ENCODE measurements around the gene TYMP.
A peak's percentile ranks its signal among the peaks of the same experiment; 100 is the strongest.
"Not testable (repeated sequence)": the region's sequence is repeated elsewhere in the genome, so short reads cannot be mapped to it uniquely, and the experiment has no call there.

Gene TYMP

GRCh38 chr22:50537765-50538164, 8.0 kb upstream of the TYMP start:
- peaks cover 22% of the 10 kb centered on the region for H3K27me3 Mint-ChIP-seq (ENCODE audit: low read depth, poor library complexity)
- TF ChIP-seq, protein P1, sequence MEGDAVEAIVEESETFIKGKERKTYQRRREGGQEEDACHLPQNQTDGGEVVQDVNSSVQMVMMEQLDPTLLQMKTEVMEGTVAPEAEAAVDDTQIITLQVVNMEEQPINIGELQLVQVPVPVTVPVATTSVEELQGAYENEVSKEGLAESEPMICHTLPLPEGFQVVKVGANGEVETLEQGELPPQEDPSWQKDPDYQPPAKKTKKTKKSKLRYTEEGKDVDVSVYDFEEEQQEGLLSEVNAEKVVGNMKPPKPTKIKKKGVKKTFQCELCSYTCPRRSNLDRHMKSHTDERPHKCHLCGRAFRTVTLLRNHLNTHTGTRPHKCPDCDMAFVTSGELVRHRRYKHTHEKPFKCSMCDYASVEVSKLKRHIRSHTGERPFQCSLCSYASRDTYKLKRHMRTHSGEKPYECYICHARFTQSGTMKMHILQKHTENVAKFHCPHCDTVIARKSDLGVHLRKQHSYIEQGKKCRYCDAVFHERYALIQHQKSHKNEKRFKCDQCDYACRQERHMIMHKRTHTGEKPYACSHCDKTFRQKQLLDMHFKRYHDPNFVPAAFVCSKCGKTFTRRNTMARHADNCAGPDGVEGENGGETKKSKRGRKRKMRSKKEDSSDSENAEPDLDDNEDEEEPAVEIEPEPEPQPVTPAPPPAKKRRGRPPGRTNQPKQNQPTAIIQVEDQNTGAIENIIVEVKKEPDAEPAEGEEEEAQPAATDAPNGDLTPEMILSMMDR (IDR thresholded peaks at IDR 0.05): no peak

GRCh38 chr22:50536226-50536625, 6.4 kb upstream of the TYMP start:
- TF ChIP-seq, protein P1 (IDR thresholded peaks at IDR 0.05): no peak
- Mint-ChIP-seq H3K27me3 (ENCODE audit: low read depth, poor library complexity) (peaks cover 27% of the 10 kb centered on the region), H3K36me3 (ENCODE audit: low read depth) (no peaks in the 10 kb centered on the region), H3K4me1 (peaks cover 47% of the 10 kb centered on the region), H3K9me3 (no peaks in the 10 kb centered on the region), H3K27ac (no peak overlapping the region), H3K4me3 (no peak overlapping the region)
- no peak for DNase-seq

More at GRCh38 chr22:50537765-50538164, 8.0 kb upstream of the TYMP start:
- H3K27ac Mint-ChIP-seq: no peak overlapping the region
- no peak overlapping the region for H3K4me3 Mint-ChIP-seq
- no peak for DNase-seq
- H3K36me3 Mint-ChIP-seq (ENCODE audit: low read depth): no peaks in the 10 kb centered on the region
- no peaks in the 10 kb centered on the region for H3K9me3 Mint-ChIP-seq
- H3K4me1 Mint-ChIP-seq: peaks cover 43% of the 10 kb centered on the region

DNA sequence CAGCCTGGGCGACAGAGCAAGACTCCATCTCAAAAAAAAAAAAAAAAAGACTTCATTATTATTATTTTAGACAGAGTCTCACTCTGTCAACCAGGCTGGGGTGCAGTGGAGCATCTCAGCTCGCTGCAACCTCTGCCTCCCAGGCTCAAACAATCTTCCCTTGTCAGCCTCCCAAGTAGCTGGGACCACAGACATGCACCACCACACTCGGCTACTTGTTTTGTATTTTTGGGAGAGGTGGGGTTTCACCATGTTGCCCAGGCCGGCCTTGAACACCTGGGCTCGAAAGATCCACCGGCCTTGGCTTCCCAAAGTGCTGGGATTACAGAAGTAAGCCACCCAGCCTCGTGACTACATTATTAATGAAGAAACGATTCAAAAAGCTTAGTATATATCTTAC, 5.3 kb upstream of the TYMP start:
- Mint-ChIP-seq H3K27me3 (ENCODE audit: low read depth, poor library complexity) (peaks cover 33% of the 10 kb centered on the region), H3K27ac (no peak overlapping the region)

GRCh38 chr22:50533856-50534711, 4.3 kb upstream of the TYMP start:
- DNase-seq; H3K36me3 Mint-ChIP-seq (ENCODE audit: low read depth); H3K9me3 Mint-ChIP-seq: not testable (repeated sequence)
- Mint-ChIP-seq H3K27me3 (ENCODE audit: low read depth, poor library complexity) (peaks cover 41% of the 10 kb centered on the region), H3K27ac (peak overlapping the region; percentile 73), H3K4me3 (peak overlapping the region; percentile 57), H3K4me1 (peaks cover 33% of the 10 kb centered on the region)

More for the DNA sequence above, 5.3 kb upstream of the TYMP start:
- Mint-ChIP-seq H3K9me3 (no peaks in the 10 kb centered on the region), H3K36me3 (ENCODE audit: low read depth) (no peaks in the 10 kb centered on the region), H3K4me1 (peaks cover 38% of the 10 kb centered on the region), H3K4me3 (no peak overlapping the region)
- no peak for DNase-seq
- TF ChIP-seq, protein P1 (IDR thresholded peaks at IDR 0.05): no peak

DNA sequence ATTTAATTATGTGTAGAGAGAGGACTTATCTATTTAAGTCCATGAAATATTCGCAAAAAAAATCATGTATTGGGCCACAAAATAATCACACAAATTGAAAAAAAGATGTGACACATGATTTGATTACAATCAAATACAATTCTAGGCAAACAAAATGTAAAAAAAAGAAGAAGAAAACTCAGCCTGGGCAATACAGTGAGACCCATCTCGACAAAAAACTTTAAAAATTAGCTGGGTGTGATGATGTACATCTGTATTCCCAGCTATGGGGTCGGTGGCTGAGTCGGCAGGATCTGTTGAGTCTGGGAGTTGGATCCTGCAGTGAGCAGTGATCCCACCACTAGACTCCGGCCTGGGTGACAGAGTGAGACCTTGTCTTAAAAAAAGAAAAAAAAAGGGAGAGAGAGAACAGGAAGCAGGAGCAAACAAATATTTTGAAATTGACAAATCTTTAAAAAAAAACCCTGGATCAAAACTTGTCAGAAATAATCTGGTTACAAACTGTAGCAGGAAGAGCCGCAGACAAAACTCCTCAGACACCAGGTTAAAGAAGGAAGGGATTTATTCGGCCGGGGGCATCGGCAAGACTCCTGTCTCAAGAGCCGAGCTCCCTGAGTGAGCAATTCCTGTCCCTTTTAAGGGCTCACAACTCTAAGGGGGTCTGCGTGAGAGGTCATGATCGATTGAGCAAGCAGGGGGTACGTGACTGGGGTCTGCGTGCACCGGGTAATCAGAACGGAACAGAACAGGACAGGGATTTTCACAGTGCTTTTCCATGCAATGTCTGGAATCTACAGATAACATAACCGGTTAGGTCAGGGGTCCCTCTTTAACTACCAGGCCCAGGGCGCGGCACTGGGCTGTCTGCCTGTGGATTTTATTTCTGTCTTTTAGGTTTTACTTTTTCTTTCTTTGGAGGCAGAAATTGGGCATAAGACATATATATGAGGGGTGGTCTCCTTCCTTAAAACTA, 3.3 kb upstream of the TYMP start:
- TF ChIP-seq, protein P1 (IDR thresholded peaks at IDR 0.05): no peak
- Mint-ChIP-seq H3K27ac (no peak overlapping the region), H3K4me3 (peak overlapping the region; percentile 57), H3K9me3 (no peaks in the 10 kb centered on the region), H3K27me3 (ENCODE audit: low read depth, poor library complexity) (peaks cover 47% of the 10 kb centered on the region), H3K4me1 (peaks cover 28% of the 10 kb centered on the region), H3K36me3 (ENCODE audit: low read depth) (peaks cover 3% of the 10 kb centered on the region)
- no peak for DNase-seq
